Stromal cell of bone marrow (primary cell): ENCODE results near the gene CENPP.

ENCODE experiments used
- DNase-seq: peaks from one replicate; pipeline ENCODE4 v3.0.0-alpha.2; 2012; ENCODE audit warnings: low read depth

The CENPP gene

GRCh38 chr9:92658176-92658575 lies 332.4 kb downstream of the CENPP start:
- no peak for DNase-seq

GRCh38 chr9:92658611-92659010 lies 332.9 kb downstream of the CENPP start:
- DNase-seq, result no peak

GRCh38 chr9:92659601-92660000 lies 333.8 kb downstream of the CENPP start:
- DNase-seq, result no peak

- DNase-seq, result no peak
Measured at GRCh38 chr9:92660266-92660665, 334.5 kb downstream of the CENPP start.

- no peak for DNase-seq
Measured at GRCh38 chr9:92661127-92661526, 335.4 kb downstream of the CENPP start.

GRCh38 chr9:92661743-92662142 lies 336.0 kb downstream of the CENPP start:
- no peak for DNase-seq

GRCh38 chr9:92663126-92663525 lies 337.4 kb downstream of the CENPP start:
- DNase-seq, result no peak

- no peak for DNase-seq
Measured at GRCh38 chr9:92663951-92664350, 338.2 kb downstream of the CENPP start.

- DNase-seq, result no peak
Measured at GRCh38 chr9:92664394-92665152, 338.8 kb downstream of the CENPP start.

- no peak for DNase-seq
Measured at GRCh38 chr9:92665836-92666235, 340.1 kb downstream of the CENPP start.

- no peak for DNase-seq
Measured at GRCh38 chr9:92666236-92666635, 340.5 kb downstream of the CENPP start.

- no peak for DNase-seq
Measured at GRCh38 chr9:92666912-92667532, 341.3 kb downstream of the CENPP start.

- DNase-seq, result no peak
Measured at GRCh38 chr9:92668746-92669526, 343.2 kb downstream of the CENPP start.

GRCh38 chr9:92669527-92669889 lies 343.8 kb downstream of the CENPP start:
- no peak for DNase-seq
